Transverse colon (tissue), 4 donors: ENCODE data around the gene PSMB7. TPM values are rescaled to one million over a fixed set of nuclear protein-coding genes. Genes with fewer than 3 reads are reported as not detected.
A peak's percentile ranks its signal among the peaks of the same experiment; 100 is the strongest.

Source experiments
- DNase-seq: peaks from one replicate; pipeline ENCODE4 v3.0.0-alpha.2; 2019
- H3K27ac ChIP-seq, 4 donors: fragments of 200-600 bp; sonication (generic); 2 replicates each; pipeline ENCODE4 v1.5.1; 2016 to 2018; ENCODE audit warnings: inconsistent platforms in 4 of 4
- H3K27me3 ChIP-seq: fragments of 200-600 bp; sonication (generic); 2 replicates; pipeline ENCODE4 v1.5.1; 2017; ENCODE audit warnings: inconsistent platforms
- H3K36me3 ChIP-seq, 4 donors: fragments of 200-600 bp; sonication (generic); 2 replicates each; pipeline ENCODE4 v1.5.1; 2017 to 2019; ENCODE audit warnings: inconsistent platforms in 4 of 4
- H3K4me1 ChIP-seq, 4 donors: fragments of 200-600 bp; sonication (generic); 2 replicates each; pipeline ENCODE4 v1.5.1; 2017 to 2020; ENCODE audit warnings: inconsistent platforms in 4 of 4
- H3K4me3 ChIP-seq, 4 donors: fragments of 200-600 bp; sonication (generic); 1 replicate in 1 of 4; 2 replicates in 3 of 4; pipeline versions ENCODE4 v1.5.1 to v1.6.1; 2017 to 2019; ENCODE audit warnings: inconsistent platforms in 4 of 4
- H3K9me3 ChIP-seq, 2 donors: fragments of 200-600 bp; sonication (generic); 2 replicates each; pipeline ENCODE4 v1.5.1; 2017 to 2019; ENCODE audit warnings: inconsistent platforms in 2 of 2
- CTCF ChIP-seq, 5 experiments: fragments of 200-600 bp in 3 of 5; fragments of 450-650 bp in 2 of 5; sonication (generic) in 3 of 5; IDR thresholded peaks; 1 replicate in 2 of 5; 2 replicates in 3 of 5; pipeline ENCODE4 v1.5.1; 2016 to 2017; ENCODE audit warnings: antibody characterized with exemption in 5 of 5, inconsistent platforms in 3 of 5, mild to moderate bottlenecking in 2 of 5, moderate library complexity in 1 of 5
- EP300 ChIP-seq: sonication (generic); formaldehyde crosslinking; IDR thresholded peaks from one replicate; pipeline ENCODE4 v1.6.1; 2017; ENCODE audit warnings: antibody characterized with exemption, low read depth
- POLR2A ChIP-seq: fragments of 450-650 bp; IDR thresholded peaks from one replicate; pipeline ENCODE4 v1.6.1; 2016; ENCODE audit warnings: antibody characterized with exemption, mild to moderate bottlenecking, moderate library complexity
- POLR2AphosphoS5 ChIP-seq, 3 donors: sonication (generic); formaldehyde crosslinking; IDR thresholded peaks; one replicate each; pipeline ENCODE4 v1.6.1; 2016; ENCODE audit warnings: antibody characterized with exemption in 3 of 3
- WGBS, 2 donors: methylation state at CpG; one replicate each; pipeline ENCODE4 v1.1.5; 2018; ENCODE audit warnings: low coverage in 1 of 2; 5-methylcytosine and 5-hydroxymethylcytosine counted together
- in situ Hi-C, 4 donors: fragments of 200-750 bp; cut with MboI; loops; one replicate each; pipeline versions ENCODE4 v1.15.0 to v1.15.1; 2017; ENCODE audit warnings: low sequenced_read_pairs in 3 of 4, low pct_ligation_motif_present in 1 of 4, low pct_unique_long_range_greater_than_20kb in 1 of 4
- intact Hi-C: fragments of 100-400 bp; cut with DNase I; formaldehyde crosslinking; loops from one replicate; pipeline ENCODE4 v1.15.1; 2023; ENCODE audit warnings: low total_unique reads
- total RNA-seq, 4 donors: library from RNA; depleted of rRNA; stranded (reverse); fragments of >200 nt; gene quantifications; one replicate each; pipeline ENCODE4 v1.1.0, GENCODE V29; 2016

Gene PSMB7
- total RNA-seq, 4 donors from 2014 or later: 11.6 to 136 (median 51.6) TPM

GRCh38 chr9:124389146-124389939 is 25.9 kb downstream of the PSMB7 start:
- TF ChIP-seq POLR2AphosphoS5 (IDR thresholded peaks at IDR 0.05) (no peak), POLR2A (no peak), EP300 (no peak), CTCF (IDR thresholded peaks at IDR 0.05) (no peak)
- Histone ChIP-seq H3K9me3 (no peaks in the 10 kb centered on the region), H3K27ac (no peak overlapping the region), H3K4me3 (no peak overlapping the region), H3K27me3 (no peaks in the 10 kb centered on the region), H3K36me3 (peaks cover 0 to 1% (median 0%) of the 10 kb centered on the region in 4 donors), H3K4me1 (peaks cover 5 to 65% (median 34%) of the 10 kb centered on the region in 4 donors)
- DNase-seq: no peak
- 83 to 86% methylated on average over 3 to 7 of the region's 7 CpGs for WGBS, 2 donors
- intact Hi-C loops: no loop called here
- in situ Hi-C loops: no loop called here

GRCh38 chr9:124388275-124389048 is 26.8 kb downstream of the PSMB7 start:
- WGBS, 2 donors: 92 to 93% methylated on average over 4 to 12 of the region's 12 CpGs
- Histone ChIP-seq H3K9me3 (no peaks in the 10 kb centered on the region), H3K27me3 (no peaks in the 10 kb centered on the region), H3K36me3 (peaks cover 0 to 9% (median 0%) of the 10 kb centered on the region in 4 donors), H3K4me3 (no peak overlapping the region), H3K27ac (no peak overlapping the region), H3K4me1 (peaks cover 5 to 65% (median 34%) of the 10 kb centered on the region in 4 donors)
- in situ Hi-C loops: no loop called here
- no peak for TF ChIP-seq POLR2AphosphoS5 (IDR thresholded peaks at IDR 0.05)
- TF ChIP-seq CTCF (IDR thresholded peaks at IDR 0.05): no peak
- TF ChIP-seq POLR2A: no peak
- no peak for TF ChIP-seq EP300
- intact Hi-C loops: no loop called here
- DNase-seq: no peak

GRCh38 chr9:124386201-124386600 is 29.0 kb downstream of the PSMB7 start:
- Histone ChIP-seq H3K27ac (peak overlapping the region in 2 of 4 donors; percentile 12 to 15), H3K4me1 (peaks cover 5 to 55% (median 24%) of the 10 kb centered on the region in 4 donors), H3K4me3 (no peak overlapping the region), H3K36me3 (peaks cover 0 to 9% (median 0%) of the 10 kb centered on the region in 4 donors), H3K27me3 (no peaks in the 10 kb centered on the region), H3K9me3 (no peaks in the 10 kb centered on the region)
- DNase-seq: no peak
- TF ChIP-seq POLR2AphosphoS5 (IDR thresholded peaks at IDR 0.05) (peak in 1 of 3 donors; percentile 13), POLR2A (no peak)
- in situ Hi-C loops (no loop called here), intact Hi-C loops (no loop called here)
- WGBS, 2 donors: 45 to 72% methylated on average over 3 of the region's 3 CpGs

- in situ Hi-C loops: no loop called here
- no peak for TF ChIP-seq EP300
- no peak for TF ChIP-seq CTCF (IDR thresholded peaks at IDR 0.05)
- TF ChIP-seq POLR2A: no peak
- no peak for TF ChIP-seq POLR2AphosphoS5 (IDR thresholded peaks at IDR 0.05)
- no peaks in the 10 kb centered on the region for H3K27me3 ChIP-seq
- DNase-seq: no peak
- WGBS, 2 donors: 81 to 86% methylated on average over 5 to 7 of the region's 7 CpGs
- H3K36me3 ChIP-seq: peaks cover 0 to 9% (median 0%) of the 10 kb centered on the region in 4 donors
- H3K9me3 ChIP-seq: no peaks in the 10 kb centered on the region
- H3K27ac ChIP-seq: no peak overlapping the region
- no peak overlapping the region for H3K4me3 ChIP-seq
- H3K4me1 ChIP-seq: peaks cover 1 to 50% (median 18%) of the 10 kb centered on the region in 4 donors
- intact Hi-C loops: no loop called here
Observed at GRCh38 chr9:124385623-124386022, 29.6 kb downstream of the PSMB7 start.
